ENCODE results near the gene KCNIP4. TPM values are rescaled to one million over a fixed set of nuclear protein-coding genes. Genes with fewer than 3 reads are reported as not detected.

The KCNIP4 gene
- total RNA-seq, 1 donor from 2014 or later, result not detected

DNA sequence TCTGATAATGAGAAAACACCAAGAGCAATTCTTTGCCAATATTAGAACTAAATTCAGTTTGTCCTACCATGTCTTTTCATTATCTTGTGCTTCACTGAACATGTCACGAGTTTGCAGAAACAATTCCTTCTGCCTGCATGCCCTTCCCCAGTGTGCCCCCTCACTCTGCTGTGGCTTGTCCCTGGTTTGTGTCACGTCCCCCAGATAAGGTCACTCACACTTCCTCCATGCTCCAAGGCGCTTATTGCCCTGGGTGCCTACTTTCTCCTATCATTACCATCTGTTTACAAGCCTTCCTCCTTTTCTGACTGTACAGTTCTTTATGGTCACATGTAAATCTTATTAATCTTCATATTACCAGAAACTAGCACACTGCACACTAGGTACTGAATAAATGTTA is 394.1 kb downstream of the KCNIP4 start:
- Histone ChIP-seq H3K4me1 (no peaks in the 10 kb centered on the region), H3K27me3 (no peaks in the 10 kb centered on the region), H3K9me3 (no peaks in the 10 kb centered on the region), H3K4me3 (no peak overlapping the region), H3K27ac (no peak overlapping the region), H3K36me3 (no peaks in the 10 kb centered on the region)
- intact Hi-C loops (cut with DNase I), result no loop called here
- no peak for ATAC-seq
- no peak for DNase-seq
- no peak for TF ChIP-seq CTCF (IDR thresholded peaks at IDR 0.05)

GRCh38 chr4:21554066-21554465 is 394.5 kb downstream of the KCNIP4 start:
- TF ChIP-seq CTCF (IDR thresholded peaks at IDR 0.05), result no peak
- no peak for DNase-seq
- H3K36me3 ChIP-seq, result no peaks in the 10 kb centered on the region
- no peak overlapping the region for H3K27ac ChIP-seq
- H3K4me1 ChIP-seq, result no peaks in the 10 kb centered on the region
- no peaks in the 10 kb centered on the region for H3K9me3 ChIP-seq
- no peak overlapping the region for H3K4me3 ChIP-seq
- no peaks in the 10 kb centered on the region for H3K27me3 ChIP-seq
- intact Hi-C loops (cut with DNase I), result no loop called here
- ATAC-seq, result no peak

DNA sequence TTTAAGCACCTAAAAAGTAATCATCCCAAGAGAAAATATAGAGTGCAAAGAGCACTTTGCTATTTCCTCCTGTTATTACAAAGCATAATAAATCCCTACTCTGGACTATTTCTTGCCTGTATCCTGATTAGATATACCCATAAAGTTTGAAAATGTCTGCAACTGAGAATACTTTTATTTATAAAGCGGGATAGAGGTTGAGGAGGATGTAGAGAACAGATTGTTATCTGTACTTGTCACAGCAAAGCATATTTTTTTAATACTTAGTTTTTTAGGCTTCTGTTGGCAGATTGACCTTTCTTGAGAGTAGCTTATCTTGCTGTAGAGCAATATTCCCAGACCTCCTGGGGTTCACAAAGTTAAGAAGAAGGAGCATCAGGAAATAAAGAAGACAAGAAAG is 396.1 kb downstream of the KCNIP4 start:
- no peaks in the 10 kb centered on the region for H3K9me3 ChIP-seq

DNA sequence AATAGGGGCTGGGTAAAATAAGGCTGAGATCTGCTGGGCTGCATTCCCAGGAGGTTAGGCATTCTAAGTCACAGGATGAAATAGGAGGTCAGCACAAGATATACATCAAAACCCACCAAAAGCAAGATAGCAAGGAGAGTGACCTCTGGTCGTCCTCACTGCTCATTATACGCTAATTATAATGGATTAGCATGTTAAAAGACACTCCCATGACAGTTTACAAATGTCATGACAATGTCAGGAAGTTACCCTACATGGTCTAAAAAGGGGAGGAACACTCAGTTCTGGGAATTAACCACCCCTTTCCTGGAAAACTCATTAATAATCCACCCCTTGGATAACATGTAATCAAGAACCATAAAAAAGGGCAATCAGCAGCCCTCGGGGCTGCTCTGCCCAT is 403.6 kb downstream of the KCNIP4 start:
- intact Hi-C loops (cut with DNase I), result no loop called here
- no peak for TF ChIP-seq CTCF (IDR thresholded peaks at IDR 0.05)
- H3K27me3 ChIP-seq, result no peaks in the 10 kb centered on the region
- no peak overlapping the region for H3K27ac ChIP-seq
- H3K4me3 ChIP-seq, result no peak overlapping the region
- no peaks in the 10 kb centered on the region for H3K36me3 ChIP-seq
- no peak for ATAC-seq
- no peaks in the 10 kb centered on the region for H3K4me1 ChIP-seq
- DNase-seq, result no peak
- no peaks in the 10 kb centered on the region for H3K9me3 ChIP-seq

More for the DNA sequence above, 396.1 kb downstream of the KCNIP4 start:
- no peak for DNase-seq
- H3K4me3 ChIP-seq, result no peak overlapping the region
- no peaks in the 10 kb centered on the region for H3K27me3 ChIP-seq
- ATAC-seq, result no peak
- no peaks in the 10 kb centered on the region for H3K36me3 ChIP-seq
- H3K4me1 ChIP-seq, result no peaks in the 10 kb centered on the region
- intact Hi-C loops (cut with DNase I), result no loop called here
- no peak for TF ChIP-seq CTCF (IDR thresholded peaks at IDR 0.05)
- no peak overlapping the region for H3K27ac ChIP-seq

DNA sequence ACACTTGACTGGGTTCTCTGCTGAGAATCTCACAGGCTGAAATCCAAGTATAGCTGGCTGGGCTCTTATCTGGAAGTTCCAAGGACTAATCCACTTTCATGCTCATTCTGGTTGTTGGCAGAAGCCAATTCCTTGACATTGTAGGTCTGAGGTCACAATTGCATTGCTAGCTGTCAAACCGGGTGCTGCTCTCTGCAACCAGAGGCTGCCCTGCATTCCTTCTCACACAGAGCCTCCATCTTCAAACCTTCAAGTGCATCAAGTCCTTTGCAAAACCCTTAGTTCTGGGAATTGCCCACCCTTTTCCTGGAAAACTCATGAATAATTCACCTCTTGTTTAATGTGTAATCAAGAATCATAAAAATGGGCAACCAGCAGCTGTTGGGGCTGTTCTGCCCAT is 404.2 kb downstream of the KCNIP4 start:
- DNase-seq (no peak), ATAC-seq (no peak)
- Histone ChIP-seq H3K4me3 (no peak overlapping the region), H3K27me3 (no peaks in the 10 kb centered on the region), H3K27ac (no peak overlapping the region), H3K9me3 (no peaks in the 10 kb centered on the region), H3K4me1 (no peaks in the 10 kb centered on the region), H3K36me3 (no peaks in the 10 kb centered on the region)
- TF ChIP-seq CTCF (IDR thresholded peaks at IDR 0.05), result no peak
- intact Hi-C loops (cut with DNase I), result no loop called here

- intact Hi-C loops (cut with DNase I), result no loop called here
- Histone ChIP-seq H3K4me1 (no peaks in the 10 kb centered on the region), H3K27me3 (no peaks in the 10 kb centered on the region), H3K27ac (no peak overlapping the region), H3K36me3 (no peaks in the 10 kb centered on the region), H3K4me3 (no peak overlapping the region), H3K9me3 (no peaks in the 10 kb centered on the region)
- ATAC-seq (no peak), DNase-seq (no peak)
- no peak for TF ChIP-seq CTCF (IDR thresholded peaks at IDR 0.05)
Measured at GRCh38 chr4:21543514-21543913, 405.1 kb downstream of the KCNIP4 start.

Measured in upper lobe of right lung (tissue), 1 donor.